Thoracic aorta (tissue), 2 donors: Measurements from ENCODE around the gene IL7R. TPM values are rescaled to one million over a fixed set of nuclear protein-coding genes. Genes with fewer than 3 reads are reported as not detected.
"Not testable (repeated sequence)": the region's sequence is repeated elsewhere in the genome, so short reads cannot be mapped to it uniquely, and the experiment has no call there.

Experiments used
- ATAC-seq: fragments of 150-250 bp; one replicate; pipeline ENCODE4 v1.8.0; 2017; ENCODE audit warnings: low read depth; ENCODE audit not compliant: insufficient number of reproducible peaks, low FRiP score
- DNase-seq: peaks from one replicate; pipeline ENCODE4 v3.0.0-alpha.2; 2020; ENCODE audit warnings: low spot score
- H3K27ac ChIP-seq, 2 donors: fragments of 200-600 bp; sonication (generic); 1 replicate in 1 of 2; 2 replicates in 1 of 2; pipeline ENCODE4 v1.5.1; 2016; ENCODE audit warnings: mild to moderate bottlenecking in 2 of 2, moderate library complexity in 2 of 2
- H3K27me3 ChIP-seq: fragments of 200-600 bp; sonication (generic); replicated peaks from 2 replicates; pipeline ENCODE4 v1.6.0; 2016; ENCODE audit warnings: mild to moderate bottlenecking; ENCODE audit not compliant: insufficient read depth
- H3K36me3 ChIP-seq: fragments of 200-600 bp; sonication (generic); one replicate; pipeline ENCODE4 v1.5.1; 2016
- H3K4me1 ChIP-seq, 2 donors: fragments of 200-600 bp; sonication (generic); 1 replicate in 1 of 2; 2 replicates in 1 of 2; pipeline versions ENCODE4 v1.5.1 to v1.6.0; 2016; ENCODE audit warnings: low read depth in 2 of 2, mild to moderate bottlenecking in 1 of 2; ENCODE audit not compliant: control insufficient read depth in 1 of 2
- H3K4me3 ChIP-seq: fragments of 200-600 bp; sonication (generic); 2 replicates; pipeline ENCODE4 v1.5.1; 2016; ENCODE audit warnings: mild to moderate bottlenecking
- H3K9me3 ChIP-seq: fragments of 200-600 bp; sonication (generic); 2 replicates; pipeline ENCODE4 v1.5.1; 2016
- CTCF ChIP-seq: fragments of 200-600 bp; sonication (generic); IDR thresholded peaks from one replicate; pipeline ENCODE4 v1.5.1; 2019; ENCODE audit warnings: antibody characterized with exemption
- total RNA-seq, 2 donors: library from RNA; depleted of rRNA; stranded (reverse); fragments of >200 nt; gene quantifications; one replicate each; pipeline versions ENCODE4 v1.1.0 to v1.2.3, GENCODE V29; 2016

IL7R gene
- total RNA-seq, 2 donors from 2014 or later, result 12.7 to 20.5 TPM

GRCh38 chr5:35852084-35852734 is 4.5 kb upstream of the IL7R start:
- TF ChIP-seq CTCF, result no peak
- Histone ChIP-seq H3K4me3 (no peak overlapping the region), H3K27ac (no peak overlapping the region), H3K27me3 (no peaks in the 10 kb centered on the region), H3K9me3 (no peaks in the 10 kb centered on the region), H3K4me1 (no peaks in the 10 kb centered on the region), H3K36me3 (no peaks in the 10 kb centered on the region)
- DNase-seq (no peak), ATAC-seq (no peak)

GRCh38 chr5:35852773-35853172 is 3.9 kb upstream of the IL7R start:
- Histone ChIP-seq H3K9me3 (no peaks in the 10 kb centered on the region), H3K4me1 (no peaks in the 10 kb centered on the region), H3K36me3 (no peaks in the 10 kb centered on the region), H3K27ac (no peak overlapping the region), H3K4me3 (no peak overlapping the region), H3K27me3 (no peaks in the 10 kb centered on the region)
- DNase-seq, result no peak
- no peak for ATAC-seq
- TF ChIP-seq CTCF, result no peak

GRCh38 chr5:35853631-35854030 is 3.1 kb upstream of the IL7R start:
- Histone ChIP-seq H3K4me1 (no peaks in the 10 kb centered on the region), H3K4me3 (no peak overlapping the region), H3K9me3 (no peaks in the 10 kb centered on the region), H3K27ac (no peak overlapping the region), H3K27me3 (no peaks in the 10 kb centered on the region), H3K36me3 (no peaks in the 10 kb centered on the region)
- ATAC-seq (no peak), DNase-seq (no peak)
- TF ChIP-seq CTCF, result no peak

- H3K9me3 ChIP-seq, result no peaks in the 10 kb centered on the region
- TF ChIP-seq CTCF, result no peak
- H3K27ac ChIP-seq, result no peak overlapping the region
- no peak for ATAC-seq
- DNase-seq, result no peak
- H3K4me1 ChIP-seq, result no peaks in the 10 kb centered on the region
- no peaks in the 10 kb centered on the region for H3K36me3 ChIP-seq
- no peak overlapping the region for H3K4me3 ChIP-seq
- H3K27me3 ChIP-seq, result no peaks in the 10 kb centered on the region
Observed at GRCh38 chr5:35854248-35854647, 2.4 kb upstream of the IL7R start.

GRCh38 chr5:35855187-35855586 is 1.5 kb upstream of the IL7R start:
- Histone ChIP-seq H3K9me3 (no peaks in the 10 kb centered on the region), H3K27ac (no peak overlapping the region), H3K4me1 (no peaks in the 10 kb centered on the region), H3K27me3 (no peaks in the 10 kb centered on the region), H3K36me3 (no peaks in the 10 kb centered on the region), H3K4me3 (no peak overlapping the region)
- no peak for TF ChIP-seq CTCF
- DNase-seq (no peak), ATAC-seq (no peak)

GRCh38 chr5:35856186-35856764 is 416 bp upstream of the IL7R start:
- not testable (repeated sequence) for H3K4me3 ChIP-seq, DNase-seq, H3K4me1 ChIP-seq, H3K27ac ChIP-seq, ATAC-seq, H3K9me3 ChIP-seq, H3K27me3 ChIP-seq, H3K36me3 ChIP-seq
